Motor neuron (in vitro differentiated cells): ENCODE results near the gene NLRP13. TPM values are rescaled to one million over a fixed set of nuclear protein-coding genes. Genes with fewer than 3 reads are reported as not detected.
"Not testable (repeated sequence)": the region's sequence is repeated elsewhere in the genome, so short reads cannot be mapped to it uniquely, and the experiment has no call there.

Source experiments
- ATAC-seq, 8 experiments: fragments of 200-7000 bp; cut with Tn5 transposase; replicated peaks in 6 of 8; 2 replicates each; pipeline ENCODE4 v1.8.0; 2021; ENCODE audit warnings: mild to moderate bottlenecking in 8 of 8, moderate library complexity in 8 of 8
- H3K27ac ChIP-seq, 2 donors: fragments of 250-450 bp; sonication (Bioruptor Pico); 2 replicates each; pipeline ENCODE4 v1.9.0; 2021; ENCODE audit warnings: antibody characterized with exemption in 2 of 2, mild to moderate bottlenecking in 2 of 2, moderate library complexity in 1 of 2
- H3K4me1 ChIP-seq, 2 donors: fragments of 250-450 bp; sonication (Bioruptor Pico); replicated peaks in 1 of 2; 2 replicates each; pipeline ENCODE4 v1.6.1; 2021; ENCODE audit warnings: antibody characterized with exemption in 2 of 2, mild to moderate bottlenecking in 2 of 2, moderate library complexity in 1 of 2
- H3K4me3 ChIP-seq, 5 donors: fragments of 250-450 bp; sonication (Bioruptor Pico); 2 replicates each; pipeline ENCODE4 v1.9.0; 2021; ENCODE audit warnings: antibody characterized with exemption in 5 of 5, mild to moderate bottlenecking in 5 of 5, moderate library complexity in 4 of 5
- WGBS, 10 experiments: fragments of 450-650 bp; shearing (Covaris generic); methylation state at CpG; one replicate each; pipeline ENCODE4 v1.0.0; 2022; 5-methylcytosine and 5-hydroxymethylcytosine counted together
- in situ Hi-C, 9 experiments: fragments of 400-800 bp; cut with MboI; loops; one replicate each; pipeline ENCODE4 v1.15.0; 2021; ENCODE audit warnings: low sequenced_read_pairs in 9 of 9, low pct_unique_long_range_greater_than_20kb in 2 of 9; ENCODE audit not compliant: unreplicated experiment in 9 of 9
- total RNA-seq, 8 experiments: library from RNA; unstranded; fragments of 300-600 nt; gene quantifications; 2 replicates each; pipeline versions ENCODE4 v1.2.3 to v1.2.4, GENCODE V29; 2022

NLRP13 gene
- under 1 TPM in 3 of 8 experiments, not detected in 5; 0.04 to 0.28 (median 0.10) TPM for total RNA-seq

- no peak within 1 kb of the TSS for H3K27ac ChIP-seq
- in situ Hi-C loops, result no loop called here
- H3K4me3 ChIP-seq, result no peak within 1 kb of the TSS
- no peaks in the 10 kb centered on the region for H3K4me1 ChIP-seq
- no peak for ATAC-seq
- 0 to 59% (median 33%) methylated on average over 1 to 5 of the region's 8 CpGs; no CpG with 5 or more reads in 3 of the 10 experiments for WGBS, 10 experiments
Observed at GRCh38 chr19:55931936-55932386, at the start of gene NLRP13. NLRP13 (minus strand) TSS chr19:55932336; CDS start chr19:55932311, 25 bp downstream.

GRCh38 chr19:55980415-55980814, 48.3 kb upstream of the NLRP13 start:
- Histone ChIP-seq H3K4me1 (no peaks in the 10 kb centered on the region), H3K4me3 (no peak overlapping the region), H3K27ac (no peak overlapping the region)
- ATAC-seq, result no peak
- in situ Hi-C loops, result no loop called here
- WGBS, 10 experiments, result 15 to 54% (median 46%) methylated on average over 2 to 9 of the region's 9 CpGs; no CpG with 5 or more reads in 3 of the 10 experiments

- no peak overlapping the region for H3K4me3 ChIP-seq
- H3K4me1 ChIP-seq, result no peaks in the 10 kb centered on the region
- WGBS, 10 experiments, result 0 to 44% (median 4%) methylated on average over 1 to 3 of the region's 3 CpGs; no CpG with 5 or more reads in 1 of the 10 experiments
- in situ Hi-C loops, result no loop called here
- no peak for ATAC-seq
- H3K27ac ChIP-seq, result no peak overlapping the region
Observed at GRCh38 chr19:55973982-55974381, 41.8 kb upstream of the NLRP13 start.

- in situ Hi-C loops, result no loop called here
- Histone ChIP-seq H3K4me1 (no peaks in the 10 kb centered on the region), H3K27ac (no peak overlapping the region), H3K4me3 (no peak overlapping the region)
- WGBS, 10 experiments, result 41 to 100% (median 75%) methylated on average over 1 to 7 of the region's 10 CpGs; no CpG with 5 or more reads in 3 of the 10 experiments
- no peak for ATAC-seq
Observed at GRCh38 chr19:55962186-55962585, 30.1 kb upstream of the NLRP13 start.

GRCh38 chr19:55959996-55960675, 28.0 kb upstream of the NLRP13 start:
- in situ Hi-C loops, result no loop called here
- no peak for ATAC-seq
- H3K27ac ChIP-seq, result no peak overlapping the region
- no peaks in the 10 kb centered on the region for H3K4me1 ChIP-seq
- H3K4me3 ChIP-seq, result no peak overlapping the region
- 21 to 75% (median 54%) methylated on average over 1 to 6 of the region's 6 CpGs; no CpG with 5 or more reads in 1 of the 10 experiments for WGBS, 10 experiments

GRCh38 chr19:55958356-55958755, 26.2 kb upstream of the NLRP13 start:
- 0 to 59% (median 55%) methylated on average over 1 to 4 of the region's 4 CpGs; no CpG with 5 or more reads in 4 of the 10 experiments for WGBS, 10 experiments
- in situ Hi-C loops, result no loop called here
- H3K4me3 ChIP-seq, result no peak overlapping the region
- H3K4me1 ChIP-seq, result no peaks in the 10 kb centered on the region
- no peak for ATAC-seq
- H3K27ac ChIP-seq, result no peak overlapping the region

- ATAC-seq, result no peak
- in situ Hi-C loops, result no loop called here
- H3K4me3 ChIP-seq, result no peak overlapping the region
- WGBS, 10 experiments, result 0 to 100% (median 83%) methylated on average over 1 to 5 of the region's 7 CpGs; no CpG with 5 or more reads in 1 of the 10 experiments
- H3K27ac ChIP-seq, result no peak overlapping the region
- H3K4me1 ChIP-seq, result no peaks in the 10 kb centered on the region
Observed at GRCh38 chr19:55956431-55956830, 24.3 kb upstream of the NLRP13 start.

- 50 to 80% (median 59%) methylated on average over 1 to 12 of the region's 19 CpGs; no CpG with 5 or more reads in 4 of the 10 experiments for WGBS, 10 experiments
- in situ Hi-C loops, result not testable (repeated sequence)
Observed at GRCh38 chr19:55950566-55950965, 18.4 kb upstream of the NLRP13 start.

GRCh38 chr19:55947532-55947931, 15.4 kb upstream of the NLRP13 start, which contains the start of gene NLRP8:
NLRP8 (plus strand) TSS chr19:55947832.
- no peak for ATAC-seq
- WGBS, 10 experiments, result 7 to 83% (median 24%) methylated on average over 1 to 8 of the region's 8 CpGs
- Histone ChIP-seq H3K4me3 (no peak within 1 kb of the TSS), H3K27ac (no peak within 1 kb of the TSS), H3K4me1 (no peaks in the 10 kb centered on the region)
- in situ Hi-C loops, result no loop called here

More at GRCh38 chr19:55950566-55950965, 18.4 kb upstream of the NLRP13 start:
- not testable (repeated sequence) for H3K27ac ChIP-seq, ATAC-seq, H3K4me1 ChIP-seq, H3K4me3 ChIP-seq

- Histone ChIP-seq H3K27ac (no peak overlapping the region), H3K4me1 (no peaks in the 10 kb centered on the region), H3K4me3 (no peak overlapping the region)
- 37 to 80% (median 47%) methylated on average over 3 to 9 of the region's 11 CpGs; no CpG with 5 or more reads in 3 of the 10 experiments for WGBS, 10 experiments
- in situ Hi-C loops, result no loop called here
- no peak for ATAC-seq
Observed at GRCh38 chr19:55940306-55940705, 8.2 kb upstream of the NLRP13 start.

- WGBS, 10 experiments, result 0 to 53% (median 28%) methylated on average over 2 to 6 of the region's 7 CpGs; no CpG with 5 or more reads in 1 of the 10 experiments
- ATAC-seq, result no peak
- Histone ChIP-seq H3K4me3 (no peak overlapping the region), H3K27ac (no peak overlapping the region), H3K4me1 (no peaks in the 10 kb centered on the region)
- in situ Hi-C loops, result no loop called here
Observed at GRCh38 chr19:55939206-55939605, 7.1 kb upstream of the NLRP13 start.

- WGBS, 10 experiments, result 3 to 70% (median 41%) methylated on average over 1 to 9 of the region's 9 CpGs; no CpG with 5 or more reads in 1 of the 10 experiments
- Histone ChIP-seq H3K4me1 (no peaks in the 10 kb centered on the region), H3K27ac (no peak overlapping the region), H3K4me3 (no peak overlapping the region)
- in situ Hi-C loops, result no loop called here
- ATAC-seq, result no peak
Observed at GRCh38 chr19:55935206-55935605, 3.1 kb upstream of the NLRP13 start.

GRCh38 chr19:55930996-55931515, 1.1 kb downstream of the NLRP13 start:
- in situ Hi-C loops, result no loop called here
- 29 to 76% (median 53%) methylated on average over 4 to 10 of the region's 14 CpGs; no CpG with 5 or more reads in 3 of the 10 experiments for WGBS, 10 experiments
- Histone ChIP-seq H3K4me1 (no peaks in the 10 kb centered on the region), H3K4me3 (no peak overlapping the region), H3K27ac (no peak overlapping the region)
- ATAC-seq, result no peak
